K562 (cell line): ENCODE measurements around the gene GCSH. TPM values are rescaled to one million over a fixed set of nuclear protein-coding genes. Genes with fewer than 3 reads are reported as not detected.
A peak's percentile ranks its signal among the peaks of the same experiment; 100 is the strongest.

Experiments
- ARNT ChIP-seq, 2 experiments: fragments of 450-650 bp; IDR thresholded peaks; 2 replicates each; pipeline ENCODE4 v1.6.1; 2016; ENCODE audit warnings: mild to moderate bottlenecking in 1 of 2
- CC2D1A ChIP-seq: fragments of 450-650 bp; IDR thresholded peaks from 2 replicates; pipeline ENCODE4 v1.6.1; 2017; ENCODE audit warnings: mild to moderate bottlenecking
- FOXA3 ChIP-seq, 2 experiments: fragments of 450-650 bp in 1 of 2; sonication (generic) in 1 of 2; formaldehyde crosslinking; IDR thresholded peaks in 1 of 2; conservative IDR thresholded peaks in 1 of 2; 2 replicates each; pipeline versions ENCODE4 v1.4.0 to v1.8.0; 2020 to 2022; ENCODE audit warnings: mild to moderate bottlenecking in 2 of 2, missing genetic modification reagents in 1 of 2
- MTA3 ChIP-seq: fragments of 450-650 bp; formaldehyde crosslinking; IDR thresholded peaks from 2 replicates; pipeline ENCODE4 v1.6.1; 2017; ENCODE audit warnings: mild to moderate bottlenecking, borderline replicate concordance
- NFRKB ChIP-seq: fragments of 450-650 bp; IDR thresholded peaks from 2 replicates; pipeline ENCODE4 v1.6.1; 2016; ENCODE audit warnings: low read depth
- POLR2B ChIP-seq: fragments of 450-650 bp; IDR thresholded peaks from 2 replicates; pipeline ENCODE4 v1.6.1; 2018; ENCODE audit warnings: low read depth; ENCODE audit not compliant: partially characterized antibody
- RBM14 ChIP-seq: fragments of 200-400 bp; formaldehyde crosslinking; IDR thresholded peaks from 2 replicates; pipeline ENCODE4 v1.6.1; 2018; ENCODE audit warnings: low read depth, mild to moderate bottlenecking, low read length, moderate library complexity, borderline replicate concordance; ENCODE audit not compliant: insufficient read depth
- TRIM24 ChIP-seq, 2 experiments: fragments of 450-650 bp; IDR thresholded peaks; 2 replicates each; pipeline ENCODE4 v1.6.1; 2016
- U2AF1 ChIP-seq: fragments of 200-400 bp; formaldehyde crosslinking; optimal IDR thresholded peaks from 2 replicates; pipeline ENCODE3; 2017; ENCODE audit warnings: mild to moderate bottlenecking, low read depth, low read length, moderate library complexity
- ZFPM2 ChIP-seq: fragments of 250-450 bp; sonication (Bioruptor Pico); IDR thresholded peaks from 2 replicates; pipeline ENCODE4 v1.5.1; 2022; ENCODE audit warnings: mild to moderate bottlenecking
- ZNF197 ChIP-seq: fragments of 200-800 bp; sonication (Bioruptor generic); IDR thresholded peaks from 2 replicates; pipeline ENCODE4 v1.6.1; 2016; ENCODE audit warnings: low read depth, missing genetic modification characterization, missing compliant biosample characterization
- ZNF449 ChIP-seq: fragments of 250-450 bp; sonication (Bioruptor Pico); IDR thresholded peaks from 2 replicates; pipeline ENCODE4 v1.8.0; 2022; ENCODE audit warnings: moderate library complexity, mild to moderate bottlenecking, inconsistent platforms
- ZNF830 ChIP-seq: fragments of 250-450 bp; sonication (Bioruptor Pico); IDR thresholded peaks from 2 replicates; pipeline ENCODE4 v1.5.0; 2021; ENCODE audit warnings: mild to moderate bottlenecking
- polyA plus RNA-seq, 8 experiments: library from polyadenylated mRNA; depleted of rRNA in 4 of 8; stranded (reverse) in 5 of 8; unstranded in 3 of 8; fragments of >200 nt; fragmentation: Nextera tagmentation in 2 of 8; fragmentation: Illumina TruSeq in 1 of 8; extraction: Ambion mirVana in 2 of 8; extraction: Trizol in 1 of 8; gene quantifications; 2 replicates each; pipeline versions ENCODE4 v1.2.1 to v1.2.3, GENCODE V29; 2011 to 2014; ENCODE audit warnings: inconsistent platforms in 1 of 8, missing spikeins in 1 of 8
- total RNA-seq, 7 experiments: library from RNA; depleted of rRNA in 6 of 7; stranded (reverse); fragments of >200 nt in 6 of 7; fragmentation: Illumina TruSeq in 2 of 7; extraction: Trizol in 2 of 7; gene quantifications; 2 replicates each; pipeline versions ENCODE4 v1.2.1 to v1.2.3, GENCODE V29; 2011 to 2021; ENCODE audit warnings: low replicate concordance in 1 of 7
- TF ChIP-seq, protein P1 (sequence below): fragments of 250-450 bp; sonication (Bioruptor Pico); IDR thresholded peaks from 2 replicates; pipeline ENCODE4 v1.5.1; 2021; ENCODE audit warnings: mild to moderate bottlenecking
- TF ChIP-seq, protein P2 (sequence below), 2 experiments: fragments of 450-650 bp in 1 of 2; IDR thresholded peaks; 2 replicates each; pipeline ENCODE4 v1.6.1; 2011 to 2017; ENCODE audit warnings: low read depth in 2 of 2, antibody characterized with exemption in 1 of 2, borderline replicate concordance in 1 of 2, low read length in 1 of 2, mild to moderate bottlenecking in 1 of 2, mixed read lengths in 1 of 2; ENCODE audit not compliant: control insufficient read depth in 1 of 2

The GCSH gene
- total and polyA plus RNA-seq, 9 of the 15 experiments (the other 6 are each of a cell fraction or from before 2014, with no cell fraction given) = 35.0 to 121 (median 89.0) TPM

DNA sequence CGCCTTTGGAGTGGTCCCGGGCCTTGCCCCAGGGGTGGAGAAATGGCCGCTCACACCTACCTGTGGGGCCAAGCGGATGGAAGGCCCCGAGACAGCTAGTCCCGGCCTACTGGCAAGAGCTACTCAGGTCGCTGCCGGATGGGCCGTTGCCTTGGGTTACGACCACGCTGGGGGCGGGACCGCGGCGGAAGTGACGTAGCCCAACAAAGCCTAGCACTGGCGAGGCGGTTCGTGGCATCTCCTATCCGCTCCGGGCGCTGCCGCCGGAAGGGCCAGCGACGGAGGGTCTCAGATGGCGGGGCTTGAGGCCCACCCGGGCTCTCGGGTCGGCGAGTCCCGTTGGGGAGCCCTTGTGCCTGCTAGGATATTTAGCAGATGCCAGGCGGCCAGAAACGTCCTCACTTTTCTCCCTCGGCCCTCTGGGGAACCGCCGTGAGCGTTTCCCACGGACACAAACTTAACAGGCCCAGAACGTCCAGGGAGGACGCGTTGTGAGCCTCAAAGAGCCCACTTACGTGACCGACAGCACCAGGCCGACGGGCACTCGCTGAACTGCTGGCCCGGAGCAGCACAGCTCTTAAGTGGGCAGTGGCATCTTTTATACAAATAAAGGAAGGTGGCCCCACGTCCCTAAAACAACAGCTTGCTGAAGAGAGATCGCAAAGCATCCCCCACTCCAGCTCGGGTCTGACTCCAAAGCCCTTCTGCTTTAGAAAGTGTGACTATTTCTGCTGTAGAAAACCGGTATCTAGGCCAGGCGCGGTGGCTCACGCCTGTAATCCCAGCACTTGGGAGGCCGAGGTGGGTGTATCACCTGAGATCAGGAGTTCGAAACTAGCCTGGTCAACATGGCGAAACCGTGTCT lies 18.9 kb downstream of the GCSH start, which contains the start of gene C16orf46 (continued):
- TF ChIP-seq, protein P1, sequence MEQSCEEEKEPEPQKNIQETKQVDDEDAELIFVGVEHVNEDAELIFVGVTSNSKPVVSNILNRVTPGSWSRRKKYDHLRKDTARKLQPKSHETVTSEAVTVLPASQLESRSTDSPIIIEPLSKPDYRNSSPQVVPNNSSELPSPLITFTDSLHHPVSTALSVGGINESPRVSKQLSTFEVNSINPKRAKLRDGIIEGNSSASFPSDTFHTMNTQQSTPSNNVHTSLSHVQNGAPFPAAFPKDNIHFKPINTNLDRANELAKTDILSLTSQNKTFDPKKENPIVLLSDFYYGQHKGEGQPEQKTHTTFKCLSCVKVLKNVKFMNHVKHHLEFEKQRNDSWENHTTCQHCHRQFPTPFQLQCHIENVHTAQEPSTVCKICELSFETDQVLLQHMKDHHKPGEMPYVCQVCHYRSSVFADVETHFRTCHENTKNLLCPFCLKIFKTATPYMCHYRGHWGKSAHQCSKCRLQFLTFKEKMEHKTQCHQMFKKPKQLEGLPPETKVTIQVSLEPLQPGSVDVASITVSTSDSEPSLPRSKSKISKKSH (CRISPR knock-in tag) = 0 out of 2 replicates have a peak, but pooled peaks have one; percentile 51
- TF ChIP-seq FOXA3 (CRISPR knock-in tag; conservative IDR thresholded peaks at IDR 0.05 in 1 of 2, IDR thresholded peaks at IDR 0.05 in 1 of 2) (peak in 1 of 2 experiments; percentile 77; a peak in 2 of 4 replicates), ZNF830 (CRISPR knock-in tag) (no peak), ZFPM2 (CRISPR knock-in tag) (no peak), ZNF197 (no peak), NFRKB (peak; percentile 49; the same call in 1 of the 2 replicates), U2AF1 (no peak), POLR2B (peak; percentile 86), ZNF449 (CRISPR knock-in tag) (no peak), CC2D1A (no peak), MTA3 (peak; percentile 80; the same call in 1 of the 2 replicates), RBM14 (0 out of 2 replicates have a peak, but pooled peaks have one; percentile 67), TRIM24 (IDR thresholded peaks at IDR 0.05) (peak in 1 of 2 experiments; percentile 94; a peak in 2 of 4 replicates), ARNT (IDR thresholded peaks at IDR 0.05) (no peak)
- TF ChIP-seq, protein P2, sequence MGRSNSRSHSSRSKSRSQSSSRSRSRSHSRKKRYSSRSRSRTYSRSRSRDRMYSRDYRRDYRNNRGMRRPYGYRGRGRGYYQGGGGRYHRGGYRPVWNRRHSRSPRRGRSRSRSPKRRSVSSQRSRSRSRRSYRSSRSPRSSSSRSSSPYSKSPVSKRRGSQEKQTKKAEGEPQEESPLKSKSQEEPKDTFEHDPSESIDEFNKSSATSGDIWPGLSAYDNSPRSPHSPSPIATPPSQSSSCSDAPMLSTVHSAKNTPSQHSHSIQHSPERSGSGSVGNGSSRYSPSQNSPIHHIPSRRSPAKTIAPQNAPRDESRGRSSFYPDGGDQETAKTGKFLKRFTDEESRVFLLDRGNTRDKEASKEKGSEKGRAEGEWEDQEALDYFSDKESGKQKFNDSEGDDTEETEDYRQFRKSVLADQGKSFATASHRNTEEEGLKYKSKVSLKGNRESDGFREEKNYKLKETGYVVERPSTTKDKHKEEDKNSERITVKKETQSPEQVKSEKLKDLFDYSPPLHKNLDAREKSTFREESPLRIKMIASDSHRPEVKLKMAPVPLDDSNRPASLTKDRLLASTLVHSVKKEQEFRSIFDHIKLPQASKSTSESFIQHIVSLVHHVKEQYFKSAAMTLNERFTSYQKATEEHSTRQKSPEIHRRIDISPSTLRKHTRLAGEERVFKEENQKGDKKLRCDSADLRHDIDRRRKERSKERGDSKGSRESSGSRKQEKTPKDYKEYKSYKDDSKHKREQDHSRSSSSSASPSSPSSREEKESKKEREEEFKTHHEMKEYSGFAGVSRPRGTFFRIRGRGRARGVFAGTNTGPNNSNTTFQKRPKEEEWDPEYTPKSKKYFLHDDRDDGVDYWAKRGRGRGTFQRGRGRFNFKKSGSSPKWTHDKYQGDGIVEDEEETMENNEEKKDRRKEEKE (IDR thresholded peaks at IDR 0.05; ENCODE audit: borderline replicate concordance in 1 of 2, control insufficient read depth in 1 of 2, low read depth in 2 of 2, low read length in 1 of 2) = peak in 1 of 2 experiments; percentile 75; a peak in 1 of 4 replicates
